ENCODE results near the gene PYCARD. TPM values are rescaled to one million over a fixed set of nuclear protein-coding genes. Genes with fewer than 3 reads are reported as not detected.

PYCARD gene
- total RNA-seq, 1 experiment from 2014 or later = not detected

DNA sequence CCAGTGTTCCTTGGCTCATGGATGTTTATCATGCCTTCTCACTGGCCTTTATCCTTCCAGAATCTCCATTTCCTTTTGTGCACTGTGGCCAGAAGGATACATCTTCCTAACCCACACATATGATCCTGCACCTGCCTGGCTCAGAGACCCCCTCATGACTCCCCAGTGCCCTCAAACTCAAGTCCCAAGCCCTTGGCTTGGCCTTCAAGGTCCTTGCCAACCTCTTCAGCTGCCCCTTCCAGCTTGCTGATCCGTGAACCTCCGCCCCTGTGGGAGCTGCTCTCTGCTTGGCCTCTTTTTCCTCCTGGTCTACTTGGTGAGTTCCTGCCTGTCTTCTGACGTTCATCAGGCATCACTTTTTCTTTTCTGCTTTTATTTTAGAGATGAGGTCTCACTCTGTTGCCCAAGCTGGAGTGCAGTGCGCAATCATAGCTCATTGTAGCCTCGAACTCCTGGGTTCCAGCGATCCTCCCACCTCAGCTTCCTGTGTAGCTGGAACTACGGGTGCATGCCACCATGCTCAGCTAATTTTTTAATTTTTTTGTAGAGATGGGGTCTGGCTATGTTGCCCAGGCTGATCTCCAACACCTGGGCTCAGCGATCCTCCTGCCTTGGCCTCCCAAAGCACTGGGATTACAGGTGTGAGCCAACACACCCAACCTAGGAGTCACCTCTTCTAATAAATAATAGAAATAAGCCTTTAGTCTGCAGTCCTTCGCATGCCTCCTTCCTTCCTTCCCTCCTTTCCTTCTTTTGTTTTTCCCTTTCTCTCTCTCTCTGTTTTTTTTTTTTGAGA is 2.5 kb upstream of the PYCARD start (continued):
- TF ChIP-seq, protein P1, sequence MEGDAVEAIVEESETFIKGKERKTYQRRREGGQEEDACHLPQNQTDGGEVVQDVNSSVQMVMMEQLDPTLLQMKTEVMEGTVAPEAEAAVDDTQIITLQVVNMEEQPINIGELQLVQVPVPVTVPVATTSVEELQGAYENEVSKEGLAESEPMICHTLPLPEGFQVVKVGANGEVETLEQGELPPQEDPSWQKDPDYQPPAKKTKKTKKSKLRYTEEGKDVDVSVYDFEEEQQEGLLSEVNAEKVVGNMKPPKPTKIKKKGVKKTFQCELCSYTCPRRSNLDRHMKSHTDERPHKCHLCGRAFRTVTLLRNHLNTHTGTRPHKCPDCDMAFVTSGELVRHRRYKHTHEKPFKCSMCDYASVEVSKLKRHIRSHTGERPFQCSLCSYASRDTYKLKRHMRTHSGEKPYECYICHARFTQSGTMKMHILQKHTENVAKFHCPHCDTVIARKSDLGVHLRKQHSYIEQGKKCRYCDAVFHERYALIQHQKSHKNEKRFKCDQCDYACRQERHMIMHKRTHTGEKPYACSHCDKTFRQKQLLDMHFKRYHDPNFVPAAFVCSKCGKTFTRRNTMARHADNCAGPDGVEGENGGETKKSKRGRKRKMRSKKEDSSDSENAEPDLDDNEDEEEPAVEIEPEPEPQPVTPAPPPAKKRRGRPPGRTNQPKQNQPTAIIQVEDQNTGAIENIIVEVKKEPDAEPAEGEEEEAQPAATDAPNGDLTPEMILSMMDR (IDR thresholded peaks at IDR 0.05 in 2 of 3, conservative IDR thresholded peaks at IDR 0.05 in 1 of 3; ENCODE audit: borderline replicate concordance in 1 of 3, insufficient read depth in 1 of 3, low read depth in 2 of 3, low read length in 2 of 3) = no peak
- no peak for TF ChIP-seq EGR1 (IDR thresholded peaks at IDR 0.05; ENCODE audit: low read depth)
- TF ChIP-seq SIN3A (IDR thresholded peaks at IDR 0.05; ENCODE audit: low read depth) = no peak
- TF ChIP-seq ZNF274 (IDR thresholded peaks at IDR 0.05; ENCODE audit: low read depth, low read length) = no peak

DNA sequence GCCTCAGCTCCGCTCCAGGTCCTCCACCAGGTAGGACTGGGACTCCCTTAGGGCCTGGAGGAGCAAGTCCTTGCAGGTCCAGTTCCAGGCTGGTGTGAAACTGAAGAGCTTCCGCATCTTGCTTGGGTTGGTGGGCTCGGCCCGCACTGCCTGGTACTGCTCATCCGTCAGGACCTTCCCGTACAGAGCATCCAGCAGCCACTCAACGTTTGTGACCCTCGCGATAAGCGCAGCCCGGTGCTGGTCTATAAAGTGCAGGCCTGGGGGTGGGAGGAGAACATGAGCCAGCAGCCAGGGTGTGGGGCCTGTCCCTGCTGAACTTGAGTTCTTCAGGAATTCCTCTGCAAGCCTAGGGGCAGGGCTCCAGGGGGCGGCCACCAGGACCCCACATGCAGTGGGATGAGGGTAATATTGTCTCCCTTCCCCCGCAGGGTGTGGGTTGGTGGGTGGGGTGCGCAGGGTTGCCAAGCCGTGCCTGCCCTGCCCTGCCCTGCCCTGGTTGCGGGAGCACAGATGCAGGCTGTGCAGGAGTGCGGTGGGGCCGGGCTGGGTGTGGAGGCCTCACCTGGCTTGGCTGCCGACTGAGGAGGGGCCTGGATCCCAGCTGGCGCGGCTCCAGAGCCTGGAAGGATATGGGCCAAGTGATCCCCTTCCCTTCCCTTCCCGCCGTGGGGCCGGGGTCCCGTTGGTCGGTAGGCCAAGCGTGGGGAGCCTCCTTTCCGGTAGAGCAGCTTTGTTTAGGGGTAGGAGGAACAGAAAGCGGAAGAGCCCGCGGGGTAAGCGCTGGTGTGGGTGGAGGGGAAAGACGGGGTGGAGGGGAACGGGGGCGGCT is 762 bp downstream of the PYCARD start:
- RAD21 ChIA-PET (ENCODE audit: low non-redundant PET in 1 of 2, low total read pairs in 2 of 2, uncharacterized antibody in 2 of 2, unreplicated experiment in 2 of 2) = no interaction called here
- H3K79me2 ChIP-seq (ENCODE audit: insufficient read depth, low read length) = peaks cover 5% of the 10 kb centered on the region; the same call in 1 of the 2 replicates
- POLR2A ChIA-PET = interaction anchor here (0.9 to 1.3 kb wide), 2 partner anchors 9 to 12 kb away, joined by 3 to 5 read pairs; no protein-coding TSS in a partner anchor
- no peaks in the 10 kb centered on the region for H3K9me2 ChIP-seq (ENCODE audit: insufficient read depth)
- no peak overlapping the region for H3K4me3 ChIP-seq (replicated peaks in 1 of 2; ENCODE audit: low read depth in 1 of 2, low read length in 2 of 2)
- no peak overlapping the region for H3K4me2 ChIP-seq (ENCODE audit: low read length)
- CTCF ChIA-PET = interaction anchor here (1.7 kb wide), 1 partner anchor 60 kb away, joined by 3 read pairs; no protein-coding TSS in a partner anchor
- peak; percentile 16 for ATAC-seq
- no peak for DNase-seq (ENCODE audit: low read depth, low spot score)
- intact Hi-C loops (cut with micrococcal nuclease) = no loop called here
- H3K27ac ChIP-seq (ENCODE audit: low read depth, low read length) = no peak overlapping the region
- no peaks in the 10 kb centered on the region for H3K9me3 ChIP-seq (ENCODE audit: control insufficient read depth in 1 of 2, insufficient read depth in 1 of 2, low read depth in 1 of 2, low read length in 2 of 2)
- peaks cover 10 to 32% of the 10 kb centered on the region in 2 experiments; a peak in 3 of 4 replicates for H3K36me3 ChIP-seq (ENCODE audit: control insufficient read depth in 1 of 2, insufficient read depth in 2 of 2, low read length in 2 of 2)
- H4K20me1 ChIP-seq (ENCODE audit: insufficient read depth) = peaks cover 5% of the 10 kb centered on the region; the same call in 1 of the 2 replicates
- H2AFZ ChIP-seq (ENCODE audit: low read depth, low read length, poor library complexity, severe bottlenecking) = no peak overlapping the region
- H3K9ac ChIP-seq (ENCODE audit: low read length) = no peak overlapping the region
- no TSS peak for BruUV-seq (replicated peaks)
- H3K27me3 ChIP-seq (ENCODE audit: insufficient read depth, low read length) = no peaks in the 10 kb centered on the region
- H3K4me1 ChIP-seq (ENCODE audit: control insufficient read depth in 1 of 2, insufficient read depth in 2 of 2, low read length in 2 of 2) = peaks cover 0 to 6% of the 10 kb centered on the region in 2 experiments; a peak in 1 of 4 replicates
- TF ChIP-seq ELF1 (IDR thresholded peaks at IDR 0.05; ENCODE audit: borderline replicate concordance, low read depth) (no peak), SP1 (IDR thresholded peaks at IDR 0.05; ENCODE audit: low read depth) (no peak), POLR2AphosphoS5 (IDR thresholded peaks at IDR 0.05; ENCODE audit: low read depth, low read length) (peak; percentile 19; the same call in 1 of the 2 replicates), EZH2 (IDR thresholded peaks at IDR 0.05) (no peak)
- TF ChIP-seq, protein P2, sequence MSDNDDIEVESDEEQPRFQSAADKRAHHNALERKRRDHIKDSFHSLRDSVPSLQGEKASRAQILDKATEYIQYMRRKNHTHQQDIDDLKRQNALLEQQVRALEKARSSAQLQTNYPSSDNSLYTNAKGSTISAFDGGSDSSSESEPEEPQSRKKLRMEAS (IDR thresholded peaks at IDR 0.05) = no peak
- TF ChIP-seq, protein P3, sequence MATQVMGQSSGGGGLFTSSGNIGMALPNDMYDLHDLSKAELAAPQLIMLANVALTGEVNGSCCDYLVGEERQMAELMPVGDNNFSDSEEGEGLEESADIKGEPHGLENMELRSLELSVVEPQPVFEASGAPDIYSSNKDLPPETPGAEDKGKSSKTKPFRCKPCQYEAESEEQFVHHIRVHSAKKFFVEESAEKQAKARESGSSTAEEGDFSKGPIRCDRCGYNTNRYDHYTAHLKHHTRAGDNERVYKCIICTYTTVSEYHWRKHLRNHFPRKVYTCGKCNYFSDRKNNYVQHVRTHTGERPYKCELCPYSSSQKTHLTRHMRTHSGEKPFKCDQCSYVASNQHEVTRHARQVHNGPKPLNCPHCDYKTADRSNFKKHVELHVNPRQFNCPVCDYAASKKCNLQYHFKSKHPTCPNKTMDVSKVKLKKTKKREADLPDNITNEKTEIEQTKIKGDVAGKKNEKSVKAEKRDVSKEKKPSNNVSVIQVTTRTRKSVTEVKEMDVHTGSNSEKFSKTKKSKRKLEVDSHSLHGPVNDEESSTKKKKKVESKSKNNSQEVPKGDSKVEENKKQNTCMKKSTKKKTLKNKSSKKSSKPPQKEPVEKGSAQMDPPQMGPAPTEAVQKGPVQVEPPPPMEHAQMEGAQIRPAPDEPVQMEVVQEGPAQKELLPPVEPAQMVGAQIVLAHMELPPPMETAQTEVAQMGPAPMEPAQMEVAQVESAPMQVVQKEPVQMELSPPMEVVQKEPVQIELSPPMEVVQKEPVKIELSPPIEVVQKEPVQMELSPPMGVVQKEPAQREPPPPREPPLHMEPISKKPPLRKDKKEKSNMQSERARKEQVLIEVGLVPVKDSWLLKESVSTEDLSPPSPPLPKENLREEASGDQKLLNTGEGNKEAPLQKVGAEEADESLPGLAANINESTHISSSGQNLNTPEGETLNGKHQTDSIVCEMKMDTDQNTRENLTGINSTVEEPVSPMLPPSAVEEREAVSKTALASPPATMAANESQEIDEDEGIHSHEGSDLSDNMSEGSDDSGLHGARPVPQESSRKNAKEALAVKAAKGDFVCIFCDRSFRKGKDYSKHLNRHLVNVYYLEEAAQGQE (IDR thresholded peaks at IDR 0.05; ENCODE audit: low read depth) = no peak
- TF ChIP-seq, protein P1 (IDR thresholded peaks at IDR 0.05 in 2 of 3, conservative IDR thresholded peaks at IDR 0.05 in 1 of 3; ENCODE audit: borderline replicate concordance in 1 of 3, insufficient read depth in 1 of 3, low read depth in 2 of 3, low read length in 2 of 3) = no peak

All from HCT116 (cell line).